GM19438 (cell line): ENCODE measurements around the gene FGF1.

Experiments used
- ATAC-seq: cut with Tn5 transposase; IDR thresholded peaks from one replicate; pipeline ENCODE4 v1.9.1; 2021; ENCODE audit warnings: low read depth; ENCODE audit not compliant: unreplicated experiment

The FGF1 gene

GRCh38 chr5:142615948-142616347 lies 69.9 kb downstream of the FGF1 start:
- ATAC-seq: no peak

GRCh38 chr5:142614054-142614453 lies 71.8 kb downstream of the FGF1 start:
- no peak for ATAC-seq

- no peak for ATAC-seq
These were observed 72.6 kb downstream of the FGF1 start for GRCh38 chr5:142613271-142613671.

- ATAC-seq: no peak
These were observed 73.2 kb downstream of the FGF1 start for GRCh38 chr5:142612494-142613270.

GRCh38 chr5:142611154-142611553 lies 74.7 kb downstream of the FGF1 start:
- ATAC-seq: peak; percentile 80

- ATAC-seq: peak; percentile 21
These were observed 75.5 kb downstream of the FGF1 start for GRCh38 chr5:142610176-142611001.

GRCh38 chr5:142609142-142609541 lies 76.7 kb downstream of the FGF1 start:
- ATAC-seq: no peak

- ATAC-seq: no peak
These were observed 77.8 kb downstream of the FGF1 start for GRCh38 chr5:142608081-142608480.

GRCh38 chr5:142605611-142606010 lies 80.3 kb downstream of the FGF1 start:
- ATAC-seq: no peak

- no peak for ATAC-seq
These were observed 83.1 kb downstream of the FGF1 start for GRCh38 chr5:142602720-142603245.

GRCh38 chr5:142601432-142601831 lies 84.5 kb downstream of the FGF1 start:
- ATAC-seq: no peak

- ATAC-seq: no peak
These were observed 85.1 kb downstream of the FGF1 start for GRCh38 chr5:142600611-142601358.

GRCh38 chr5:142600092-142600491 lies 85.8 kb downstream of the FGF1 start:
- no peak for ATAC-seq

- ATAC-seq: no peak
These were observed 87.6 kb downstream of the FGF1 start for GRCh38 chr5:142598338-142598700.

- ATAC-seq: no peak
These were observed 88.1 kb downstream of the FGF1 start for GRCh38 chr5:142597546-142598337.

GRCh38 chr5:142597025-142597424 lies 88.9 kb downstream of the FGF1 start:
- no peak for ATAC-seq

- ATAC-seq: no peak
These were observed 93.5 kb downstream of the FGF1 start for GRCh38 chr5:142592365-142592764.

GRCh38 chr5:142590451-142591231 lies 95.2 kb downstream of the FGF1 start:
- ATAC-seq: no peak

- no peak for ATAC-seq
These were observed 96.2 kb downstream of the FGF1 start for GRCh38 chr5:142589720-142590119.
